Measurements from ENCODE around the gene ATG5. TPM values are rescaled to one million over a fixed set of nuclear protein-coding genes. Genes with fewer than 3 reads are reported as not detected.

The ATG5 gene
- polyA plus RNA-seq, 4 donors: 40.6 to 60.4 (median 50.0) TPM

- DNase-seq (ENCODE audit: low read depth in 4 of 4, low spot score in 3 of 4): no peak
Observed at GRCh38 chr6:106135911-106136571, 189.5 kb downstream of the ATG5 start.

- DNase-seq (ENCODE audit: low read depth in 4 of 4, low spot score in 3 of 4): no peak
Observed at GRCh38 chr6:106134906-106135634, 190.5 kb downstream of the ATG5 start.

Other genes with a start within 250 kb of the ATG5 start
- gene PRDM1, start 239.4 kb downstream of the ATG5 start, polyA plus RNA-seq (ENCODE audit: insufficient read length in 4 of 4): 1 to 10 TPM; 2.2 to 3.8 (median 3.1) TPM
- gene CRYBG1, start 35.0 kb upstream of the ATG5 start, polyA plus RNA-seq (ENCODE audit: insufficient read length in 4 of 4): 10 to 100 TPM in 3 of 4 donors, 1 to 10 TPM in 1; 2.7 to 33.3 (median 29.7) TPM